Activated CD4-positive, alpha-beta T cell treated with anti-CD3 and anti-CD28 coated beads, Interleukin-2, amount 10 ng/mL, durations not matched to agents 24 days and 14 days (primary cell): ENCODE measurements around the gene ALOX5AP. TPM values are rescaled to one million over a fixed set of nuclear protein-coding genes. Genes with fewer than 3 reads are reported as not detected.
A peak's percentile ranks its signal among the peaks of the same experiment; 100 is the strongest.

Experiments
- DNase-seq: peaks from one replicate; pipeline ENCODE4 v3.0.0; 2022
- H3K27ac Mint-ChIP-seq: one replicate; pipeline ENCODE4 v1.8.0; 2022; ENCODE audit warnings: mild to moderate bottlenecking, mixed read lengths
- H3K27me3 Mint-ChIP-seq: one replicate; pipeline ENCODE4 v1.8.0; 2022; ENCODE audit warnings: mixed read lengths
- H3K36me3 Mint-ChIP-seq: one replicate; pipeline ENCODE4 v1.8.0; 2022; ENCODE audit warnings: low read depth, mild to moderate bottlenecking, mixed read lengths
- H3K4me1 Mint-ChIP-seq: one replicate; pipeline ENCODE4 v1.8.0; 2021; ENCODE audit warnings: mixed read lengths
- H3K4me3 Mint-ChIP-seq: one replicate; pipeline ENCODE4 v1.8.0; 2022; ENCODE audit warnings: mild to moderate bottlenecking, moderate library complexity, mixed read lengths
- H3K9me3 Mint-ChIP-seq: one replicate; pipeline ENCODE4 v1.8.0; 2021; ENCODE audit warnings: mixed read lengths
- intact Hi-C: fragments of 100-400 bp; cut with micrococcal nuclease; formaldehyde crosslinking; loops from one replicate; pipeline ENCODE4 v1.15.1; 2023
- total RNA-seq: library from RNA; stranded (reverse); gene quantifications from 2 replicates; pipeline ENCODE4 v1.2.3, GENCODE V29; 2022

ALOX5AP gene
- total RNA-seq, 1 donor from 2014 or later = 33.4 TPM

DNA sequence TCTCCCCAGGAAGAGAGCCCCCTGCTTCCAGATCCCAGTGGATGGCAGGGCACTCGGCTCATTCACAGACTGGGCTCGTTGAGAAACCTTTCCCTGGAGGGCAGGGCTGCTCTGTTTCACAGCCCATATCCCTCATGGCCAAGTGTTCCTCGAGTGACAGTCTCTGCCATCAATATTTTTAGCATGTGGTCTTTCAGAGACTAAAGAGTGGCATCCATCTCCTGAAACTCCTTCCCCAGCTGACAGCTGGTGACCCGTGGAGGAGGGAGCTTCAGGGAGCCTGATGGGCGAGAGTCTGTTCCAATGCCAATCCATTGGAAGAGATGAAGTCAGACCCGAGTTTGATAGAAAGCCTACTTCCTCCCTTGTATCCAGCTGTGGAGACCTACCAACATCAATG is 30.7 kb upstream of the ALOX5AP start:
- no peaks in the 10 kb centered on the region for H3K9me3 Mint-ChIP-seq
- peaks cover 9% of the 10 kb centered on the region for H3K4me1 Mint-ChIP-seq
- DNase-seq = no peak
- H3K27me3 Mint-ChIP-seq = peaks cover 27% of the 10 kb centered on the region
- intact Hi-C loops = no loop called here
- no peak overlapping the region for H3K4me3 Mint-ChIP-seq
- no peaks in the 10 kb centered on the region for H3K36me3 Mint-ChIP-seq
- no peak overlapping the region for H3K27ac Mint-ChIP-seq

DNA sequence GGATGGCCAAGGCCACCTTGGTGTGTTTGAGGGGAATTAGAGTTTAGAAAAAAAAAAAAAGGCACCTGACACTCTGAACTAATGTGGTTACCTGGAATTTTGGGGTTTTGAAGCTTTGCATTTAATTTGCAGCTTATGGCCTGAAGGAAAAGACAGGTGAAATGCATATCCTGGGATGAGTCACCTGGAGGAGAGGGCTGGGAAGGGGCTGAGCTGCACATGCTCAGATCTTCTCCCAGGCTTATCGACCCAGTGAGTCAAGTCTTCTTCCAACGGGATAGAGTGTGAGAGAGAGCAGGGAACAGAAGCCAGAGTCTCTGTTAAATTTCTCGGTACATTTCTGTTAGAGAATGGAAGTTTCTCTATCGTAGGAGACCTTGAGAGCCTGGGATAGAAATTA is 29.7 kb upstream of the ALOX5AP start:
- intact Hi-C loops = no loop called here
- H3K9me3 Mint-ChIP-seq = no peaks in the 10 kb centered on the region
- no peak overlapping the region for H3K27ac Mint-ChIP-seq
- DNase-seq = no peak
- no peaks in the 10 kb centered on the region for H3K36me3 Mint-ChIP-seq
- H3K4me1 Mint-ChIP-seq = peaks cover 6% of the 10 kb centered on the region
- peaks cover 22% of the 10 kb centered on the region for H3K27me3 Mint-ChIP-seq
- H3K4me3 Mint-ChIP-seq = no peak overlapping the region

DNA sequence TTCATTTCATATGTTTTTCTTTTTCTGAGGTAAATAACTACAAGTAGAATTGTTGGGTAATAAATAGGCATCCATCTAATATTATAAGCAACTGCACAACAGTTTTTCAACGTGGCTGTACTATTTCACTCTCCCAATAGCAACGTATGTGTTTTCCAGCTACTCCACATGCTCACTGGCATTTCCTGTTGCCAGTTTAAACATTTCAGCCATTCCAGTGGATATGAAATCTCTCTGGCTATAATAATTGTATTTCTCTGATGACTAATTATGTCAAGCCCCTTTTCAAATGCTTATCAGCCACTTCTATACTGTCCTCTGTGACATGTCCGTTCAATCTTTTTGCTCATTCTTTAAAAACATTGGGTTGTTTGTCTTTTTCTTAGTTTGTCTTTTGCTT is 26.8 kb upstream of the ALOX5AP start:
- Mint-ChIP-seq H3K4me1 (peaks cover 18% of the 10 kb centered on the region), H3K4me3 (no peak overlapping the region), H3K36me3 (no peaks in the 10 kb centered on the region), H3K27me3 (peaks cover 15% of the 10 kb centered on the region), H3K9me3 (no peaks in the 10 kb centered on the region), H3K27ac (no peak overlapping the region)
- intact Hi-C loops = no loop called here
- no peak for DNase-seq

DNA sequence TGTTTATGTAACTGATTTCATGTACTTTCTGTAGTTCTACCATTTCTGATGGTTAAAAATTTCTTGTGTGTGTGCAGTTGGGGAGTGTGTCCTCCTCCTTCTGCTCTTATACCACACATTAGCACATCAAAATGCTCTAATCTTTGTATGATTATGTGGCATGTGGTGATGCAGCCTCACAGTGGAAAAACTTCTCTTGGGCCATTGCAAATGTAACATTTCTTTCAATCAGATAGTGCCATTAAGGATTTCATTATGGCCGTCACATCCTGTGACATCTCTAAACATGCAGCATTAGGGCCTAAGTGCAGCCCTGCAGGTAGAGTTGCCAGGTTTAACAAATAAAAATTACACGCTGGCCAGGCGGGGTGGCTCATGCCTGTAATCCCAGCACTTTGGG is 24.9 kb upstream of the ALOX5AP start:
- no peaks in the 10 kb centered on the region for H3K9me3 Mint-ChIP-seq
- no peak for DNase-seq
- no peak overlapping the region for H3K27ac Mint-ChIP-seq
- intact Hi-C loops = no loop called here
- no peak overlapping the region for H3K4me3 Mint-ChIP-seq
- H3K4me1 Mint-ChIP-seq = peaks cover 18% of the 10 kb centered on the region
- no peaks in the 10 kb centered on the region for H3K36me3 Mint-ChIP-seq
- peaks cover 8% of the 10 kb centered on the region for H3K27me3 Mint-ChIP-seq

DNA sequence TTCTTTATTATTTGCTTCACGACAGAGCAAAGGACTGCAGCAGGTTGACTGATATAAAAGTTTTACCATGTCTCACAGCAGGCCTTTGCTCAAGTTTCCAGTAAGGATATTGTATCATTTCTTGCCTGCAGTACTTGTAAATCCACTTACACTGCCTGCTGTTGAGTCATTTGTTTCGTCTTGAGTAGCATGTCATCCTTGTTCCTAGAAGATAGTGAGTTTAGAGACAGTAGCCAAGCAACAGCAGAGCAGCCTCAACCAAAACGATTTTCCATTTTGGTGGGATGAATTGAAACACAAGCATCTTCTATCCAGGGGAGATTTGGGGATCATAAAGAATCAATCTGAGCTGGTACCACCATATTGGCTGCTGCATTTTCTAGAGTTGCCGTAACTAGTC is 24.0 kb upstream of the ALOX5AP start:
- no peaks in the 10 kb centered on the region for H3K9me3 Mint-ChIP-seq
- no peaks in the 10 kb centered on the region for H3K36me3 Mint-ChIP-seq
- H3K27ac Mint-ChIP-seq = peak overlapping the region; percentile 41
- H3K4me3 Mint-ChIP-seq = no peak overlapping the region
- H3K4me1 Mint-ChIP-seq = peaks cover 18% of the 10 kb centered on the region
- peaks cover 5% of the 10 kb centered on the region for H3K27me3 Mint-ChIP-seq
- intact Hi-C loops = loop anchor here (1.0 kb wide), 1 partner anchor 29 kb away; no protein-coding TSS in a partner anchor
- no peak for DNase-seq

DNA sequence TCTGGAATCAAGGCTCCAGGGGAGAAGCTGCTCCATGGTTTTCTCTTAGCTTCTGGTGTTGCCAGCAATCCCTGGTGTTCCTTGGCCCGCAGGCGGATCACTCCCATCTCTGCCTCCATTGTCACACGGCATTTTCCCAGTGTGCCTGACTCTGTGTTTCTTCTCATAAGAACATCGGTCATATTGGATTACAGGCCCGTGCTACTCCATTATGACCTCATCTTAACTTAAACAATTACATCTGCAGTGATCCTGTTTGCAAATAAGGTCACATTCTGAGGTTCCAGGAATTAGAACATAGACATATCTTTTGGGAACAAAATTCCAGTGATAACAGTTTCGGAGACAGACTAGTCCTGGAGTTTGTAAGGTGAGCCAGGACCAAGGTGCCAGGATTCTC is 23.5 kb upstream of the ALOX5AP start:
- H3K36me3 Mint-ChIP-seq = no peaks in the 10 kb centered on the region
- DNase-seq = no peak
- H3K9me3 Mint-ChIP-seq = no peaks in the 10 kb centered on the region
- peaks cover 18% of the 10 kb centered on the region for H3K4me1 Mint-ChIP-seq
- intact Hi-C loops = loop anchor here (1.0 kb wide), 1 partner anchor 28 kb away; no protein-coding TSS in a partner anchor
- H3K4me3 Mint-ChIP-seq = no peak overlapping the region
- peaks cover 5% of the 10 kb centered on the region for H3K27me3 Mint-ChIP-seq
- peak overlapping the region; percentile 41 for H3K27ac Mint-ChIP-seq

DNA sequence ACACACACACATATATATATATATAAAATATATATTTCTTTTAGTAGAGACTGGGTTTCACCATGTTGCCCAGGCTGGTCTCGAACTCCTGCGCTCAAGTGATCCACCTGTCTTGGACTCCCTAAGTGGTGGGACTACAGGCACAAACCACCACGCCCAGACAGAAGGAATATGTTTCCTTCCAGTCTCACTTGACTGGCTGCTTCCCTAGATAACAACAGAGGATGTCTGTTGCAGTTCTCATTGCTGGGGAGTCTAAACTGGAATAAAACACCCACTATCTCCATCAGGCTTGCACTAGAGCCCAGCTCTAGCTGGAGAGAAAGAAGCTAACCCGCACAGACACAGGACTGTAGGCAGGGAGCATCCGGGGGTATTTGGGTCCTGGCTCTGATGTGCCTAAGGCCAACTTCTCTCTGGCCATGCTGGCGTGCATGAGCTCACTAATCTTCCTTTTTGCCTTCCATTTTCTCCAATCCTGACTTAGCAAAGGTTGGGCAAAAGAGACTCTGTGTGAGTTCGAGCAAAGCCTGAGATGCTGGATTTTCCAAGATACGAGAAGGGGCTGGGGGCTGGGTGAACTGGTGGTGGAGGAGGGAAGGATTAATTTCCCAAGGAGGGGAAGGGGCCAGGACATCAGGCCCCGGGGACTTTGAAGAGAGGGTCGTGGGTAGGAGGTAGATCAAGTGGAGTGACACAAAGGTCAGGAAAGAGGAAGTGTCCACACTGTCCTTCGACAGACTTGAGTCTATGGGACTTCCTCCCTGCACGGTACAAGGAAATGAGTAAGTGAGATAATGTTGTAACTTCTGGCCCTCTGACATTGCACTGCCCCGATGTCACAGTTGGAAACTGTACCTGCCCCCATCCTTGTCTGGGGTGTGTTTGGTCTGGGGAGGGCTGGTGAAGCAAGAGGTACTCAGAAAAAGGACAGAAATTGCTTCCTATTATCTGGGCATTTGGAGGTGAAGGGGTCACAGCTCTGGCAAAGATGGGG is 22.5 kb upstream of the ALOX5AP start:
- no peaks in the 10 kb centered on the region for H3K9me3 Mint-ChIP-seq
- peaks cover 18% of the 10 kb centered on the region for H3K4me1 Mint-ChIP-seq
- peak overlapping the region; percentile 11 for H3K4me3 Mint-ChIP-seq
- no peak for DNase-seq
- peak overlapping the region; percentile 78 for H3K27ac Mint-ChIP-seq
- intact Hi-C loops = no loop called here
- H3K27me3 Mint-ChIP-seq = peaks cover 5% of the 10 kb centered on the region
- no peaks in the 10 kb centered on the region for H3K36me3 Mint-ChIP-seq

DNA sequence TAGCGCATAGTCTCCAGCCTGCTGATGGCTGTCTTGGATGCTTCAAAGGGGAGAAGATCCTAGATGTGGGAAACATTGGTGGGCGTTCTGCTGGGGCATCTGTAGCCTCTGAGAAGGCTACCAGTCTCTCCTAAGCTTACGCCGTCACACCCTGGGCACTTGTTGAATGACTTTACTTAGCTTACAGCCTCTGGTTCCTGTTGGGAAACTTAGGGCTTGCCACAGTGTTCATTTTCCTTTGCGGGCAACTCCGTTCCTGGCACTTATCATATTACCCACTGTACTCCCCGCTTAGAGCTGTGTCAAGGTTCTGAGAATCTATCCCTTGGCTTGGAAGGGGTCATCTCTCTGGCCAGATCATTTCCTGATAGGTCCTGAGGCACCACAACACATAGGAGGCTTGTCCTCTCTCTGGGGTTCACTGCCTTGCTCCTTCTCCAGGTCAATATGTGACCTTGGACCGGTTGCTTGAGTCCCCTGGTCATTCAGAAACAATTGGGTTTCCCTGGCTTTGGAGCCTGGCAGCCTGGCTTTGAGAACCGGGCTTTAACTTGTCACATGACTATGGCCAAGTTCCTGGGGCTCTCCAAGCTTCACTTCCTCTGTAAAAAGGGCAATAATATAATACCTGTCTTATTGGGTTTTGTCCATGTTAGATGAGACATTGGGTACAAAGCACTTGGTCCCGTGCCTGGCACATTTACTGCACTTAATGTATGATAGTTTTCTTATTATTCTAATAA is 20.5 kb upstream of the ALOX5AP start:
- H3K36me3 Mint-ChIP-seq = no peaks in the 10 kb centered on the region
- H3K4me3 Mint-ChIP-seq = no peak overlapping the region
- H3K4me1 Mint-ChIP-seq = peaks cover 17% of the 10 kb centered on the region
- H3K27ac Mint-ChIP-seq = no peak overlapping the region
- intact Hi-C loops = no loop called here
- DNase-seq = no peak
- peaks cover 1% of the 10 kb centered on the region for H3K27me3 Mint-ChIP-seq
- H3K9me3 Mint-ChIP-seq = no peaks in the 10 kb centered on the region

DNA sequence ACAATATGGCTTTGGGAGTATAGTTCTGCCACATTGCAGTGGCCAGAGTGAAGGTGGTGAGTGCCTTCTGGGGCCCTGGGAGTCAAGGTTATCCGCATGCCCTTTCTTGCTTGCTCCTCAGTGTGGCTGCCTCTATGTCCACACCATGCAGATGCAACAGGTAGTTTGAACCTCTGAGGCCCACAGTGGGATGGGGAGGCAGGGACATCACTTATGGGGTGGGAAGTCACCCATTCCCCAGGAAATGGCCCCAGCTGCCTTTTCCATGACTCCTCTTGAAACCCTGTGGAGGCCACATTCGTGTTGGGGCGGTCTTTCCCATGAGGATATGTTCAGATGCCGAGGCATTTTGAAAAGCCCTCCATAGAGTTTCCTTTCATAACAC is 20.0 kb upstream of the ALOX5AP start:
- no peak for DNase-seq
- intact Hi-C loops = no loop called here
- peaks cover 17% of the 10 kb centered on the region for H3K4me1 Mint-ChIP-seq
- peaks cover 1% of the 10 kb centered on the region for H3K27me3 Mint-ChIP-seq
- no peaks in the 10 kb centered on the region for H3K36me3 Mint-ChIP-seq
- no peaks in the 10 kb centered on the region for H3K9me3 Mint-ChIP-seq
- no peak overlapping the region for H3K4me3 Mint-ChIP-seq
- no peak overlapping the region for H3K27ac Mint-ChIP-seq

DNA sequence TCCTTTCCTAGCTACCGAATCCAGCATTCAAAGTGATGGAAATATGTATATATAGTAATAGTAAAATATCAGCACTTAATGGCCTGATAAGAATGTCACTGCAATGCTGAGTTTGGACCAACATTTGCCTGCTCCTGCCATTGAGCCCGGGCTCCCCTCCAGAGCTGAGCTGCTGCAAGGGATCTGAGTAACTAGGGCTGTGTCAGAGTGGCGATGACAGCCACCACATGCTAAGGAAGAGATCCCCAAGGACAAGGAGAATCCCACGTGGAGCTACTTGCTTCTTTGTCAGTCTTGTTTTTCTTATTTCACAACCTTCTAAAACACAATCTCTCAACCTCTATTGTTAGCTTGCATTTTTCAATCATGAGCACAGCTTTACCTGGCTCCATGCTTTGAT is 19.5 kb upstream of the ALOX5AP start:
- intact Hi-C loops = no loop called here
- no peaks in the 10 kb centered on the region for H3K36me3 Mint-ChIP-seq
- H3K9me3 Mint-ChIP-seq = no peaks in the 10 kb centered on the region
- H3K27ac Mint-ChIP-seq = no peak overlapping the region
- peaks cover 22% of the 10 kb centered on the region for H3K4me1 Mint-ChIP-seq
- DNase-seq = no peak
- H3K4me3 Mint-ChIP-seq = no peak overlapping the region
- peaks cover 1% of the 10 kb centered on the region for H3K27me3 Mint-ChIP-seq

DNA sequence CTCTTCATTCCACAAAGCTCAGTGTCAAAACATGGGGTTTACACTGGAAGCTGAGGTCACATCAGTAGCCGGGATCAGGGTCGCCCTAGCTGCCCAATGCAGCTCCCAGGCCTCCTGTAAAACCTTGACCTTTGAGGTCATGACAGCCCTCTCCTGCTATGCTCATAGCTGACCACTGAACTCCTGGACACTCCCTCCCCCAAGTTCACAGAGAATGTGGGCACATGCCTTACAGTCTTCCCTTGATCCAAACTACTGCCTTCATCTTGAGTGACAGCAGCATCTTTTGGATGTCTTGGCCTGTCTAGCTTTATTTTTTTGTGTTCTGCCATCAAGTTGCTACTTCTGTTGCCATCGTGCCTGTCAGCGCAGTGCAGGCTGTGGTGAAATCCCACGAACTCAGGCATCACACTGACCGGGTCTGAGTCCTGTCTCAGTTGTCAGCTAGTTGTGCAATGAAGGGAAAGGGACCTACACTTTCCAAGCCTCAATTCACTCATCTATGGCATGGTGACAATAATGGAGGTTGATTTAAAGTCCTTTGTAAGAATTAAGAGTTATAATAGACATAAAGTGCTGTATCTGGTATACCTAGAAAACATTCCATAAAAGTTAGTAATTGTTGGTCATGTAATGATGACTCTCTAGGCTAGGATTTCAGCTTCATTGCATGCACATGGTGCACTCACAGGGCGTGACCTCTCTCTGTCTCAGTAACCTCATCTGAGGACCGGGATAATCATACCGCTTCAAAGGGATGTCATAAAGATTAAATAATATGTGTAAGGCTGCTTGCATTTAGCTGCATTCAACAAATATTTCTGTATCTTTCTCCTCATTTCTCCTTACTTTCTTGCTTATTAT is 16.4 kb upstream of the ALOX5AP start:
- Mint-ChIP-seq H3K36me3 (no peaks in the 10 kb centered on the region), H3K27me3 (peaks cover 5% of the 10 kb centered on the region), H3K4me1 (peaks cover 11% of the 10 kb centered on the region), H3K9me3 (peaks cover 12% of the 10 kb centered on the region), H3K4me3 (no peak overlapping the region), H3K27ac (no peak overlapping the region)
- no peak for DNase-seq
- intact Hi-C loops = no loop called here

DNA sequence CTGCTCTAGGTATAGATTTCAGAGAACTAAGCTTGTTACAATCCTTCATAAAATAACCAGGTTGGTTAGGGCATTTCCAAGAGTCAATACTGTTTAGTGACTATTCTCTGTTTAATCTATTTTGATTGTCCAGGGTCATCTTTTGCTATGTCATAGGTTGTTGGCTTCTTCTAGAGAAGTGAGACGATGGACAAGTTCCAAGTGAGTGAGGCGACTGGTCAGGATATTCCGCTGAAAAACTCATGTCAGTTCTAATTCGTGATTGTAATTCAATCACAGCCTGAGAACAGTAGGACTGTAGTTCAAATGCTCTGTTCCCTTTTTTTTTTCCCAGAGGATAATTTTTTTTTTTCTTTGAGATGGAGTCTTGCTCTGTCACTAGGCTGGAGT is 15.8 kb upstream of the ALOX5AP start:
- intact Hi-C loops = no loop called here
- H3K27ac Mint-ChIP-seq = no peak overlapping the region
- H3K27me3 Mint-ChIP-seq = peaks cover 5% of the 10 kb centered on the region
- peaks cover 12% of the 10 kb centered on the region for H3K9me3 Mint-ChIP-seq
- no peaks in the 10 kb centered on the region for H3K36me3 Mint-ChIP-seq
- no peak for DNase-seq
- H3K4me3 Mint-ChIP-seq = no peak overlapping the region
- H3K4me1 Mint-ChIP-seq = peaks cover 11% of the 10 kb centered on the region

DNA sequence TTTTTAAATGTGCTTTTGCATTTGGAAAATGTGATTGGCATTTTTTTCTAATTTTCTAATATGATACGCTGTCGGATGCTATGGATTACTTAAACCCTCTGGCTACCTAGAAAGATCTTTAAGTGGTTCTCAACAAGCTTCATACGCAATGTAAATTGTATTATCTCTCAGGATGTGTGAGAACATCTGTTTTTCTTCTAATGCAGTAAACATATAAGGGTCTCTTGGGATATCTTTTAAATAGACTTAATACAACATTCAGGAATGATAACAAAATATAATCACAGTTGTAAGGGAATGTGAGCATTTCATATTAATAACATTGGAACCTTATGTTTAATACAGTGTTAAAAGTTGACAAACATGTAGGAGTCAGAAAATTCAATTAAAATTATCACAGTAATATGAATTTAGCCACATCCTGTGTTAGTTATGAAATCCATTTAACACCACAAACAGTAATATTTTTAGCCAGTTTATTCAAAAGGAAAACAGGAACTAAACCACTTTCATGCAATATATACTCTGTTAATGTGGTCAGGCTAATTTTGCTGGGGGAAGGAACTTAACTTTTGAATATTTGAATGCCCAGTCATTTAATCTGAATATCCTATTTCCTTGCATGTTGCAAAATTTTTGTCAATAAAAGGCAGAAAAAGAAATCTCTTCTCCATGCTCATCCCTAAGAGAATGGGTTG is 15.0 kb upstream of the ALOX5AP start:
- no peak for DNase-seq
- Mint-ChIP-seq H3K4me1 (peaks cover 15% of the 10 kb centered on the region), H3K36me3 (no peaks in the 10 kb centered on the region), H3K27me3 (peaks cover 5% of the 10 kb centered on the region), H3K27ac (no peak overlapping the region), H3K9me3 (peaks cover 12% of the 10 kb centered on the region), H3K4me3 (no peak overlapping the region)
- intact Hi-C loops = no loop called here
